AG04450 (cell line): Measurements from ENCODE around the gene FOSL1. TPM values are rescaled to one million over a fixed set of nuclear protein-coding genes. Genes with fewer than 3 reads are reported as not detected.

Experiments used
- CTCF ChIA-PET: fragments of 300-600, 350-600 bp; formaldehyde crosslinking; extraction: SDS; loops from one replicate; lab custom pipeline; 2022; ENCODE audit warnings: antibody characterized with exemption, inconsistent platforms; lab: Charles Lee
- POLR2A ChIA-PET: fragments of 350-600 bp; formaldehyde crosslinking; extraction: SDS; loops from one replicate; lab custom pipeline; 2021; ENCODE audit warnings: antibody characterized with exemption, inconsistent platforms; lab: Yijun Ruan, JAX
- DNase-seq: peaks from one replicate; pipeline ENCODE4 v3.0.0-alpha.2; 2011; ENCODE audit warnings: low read depth, low spot score
- H3K27ac ChIP-seq: one replicate; pipeline ENCODE4 v1.5.1; 2012; ENCODE audit warnings: low read depth, low read length, control low read depth
- H3K27me3 ChIP-seq: one replicate; pipeline ENCODE4 v1.6.0; 2012; ENCODE audit warnings: low read length; ENCODE audit not compliant: control insufficient read depth, insufficient read depth
- H3K4me3 ChIP-seq: 2 replicates; pipeline ENCODE4 v1.5.1; 2011; ENCODE audit warnings: mild to moderate bottlenecking, low read depth, low read length, control low read depth
- H3K9me3 ChIP-seq: 2 replicates; pipeline ENCODE4 v1.5.1; 2012; ENCODE audit warnings: low read length; ENCODE audit not compliant: control insufficient read depth, insufficient read depth
- CTCF ChIP-seq: IDR thresholded peaks from 2 replicates; pipeline ENCODE4 v1.5.1; 2011; ENCODE audit warnings: low read depth, low read length, control low read depth, inconsistent platforms
- polyA plus RNA-seq: library from polyadenylated mRNA; depleted of rRNA; stranded (reverse); fragments of >200 nt; gene quantifications from 2 replicates; pipeline ENCODE4 v1.2.3, GENCODE V29; 2011

The FOSL1 gene
- polyA plus RNA-seq, 1 experiment, result 7.9 TPM

- no peak for DNase-seq
- TF ChIP-seq CTCF, result no peak
- Histone ChIP-seq H3K27me3 (no peaks in the 10 kb centered on the region), H3K27ac (no peak overlapping the region), H3K9me3 (no peaks in the 10 kb centered on the region; the same call in 1 of the 2 replicates), H3K4me3 (peak overlapping the region; percentile 93)
- POLR2A ChIA-PET, result interaction anchor here (1.5 kb wide), 1 partner anchor 9 kb away, joined by 8 read pairs; no protein-coding TSS in a partner anchor
- CTCF ChIA-PET, result interaction anchor here (0.6 kb wide), 1 partner anchor 26 kb away, joined by 4 read pairs; the partner anchor contains the start of gene FIBP
Observed at GRCh38 chr11:65862191-65862735, 37.9 kb downstream of the FOSL1 start.

- Histone ChIP-seq H3K27ac (peak overlapping the region; percentile 99), H3K9me3 (no peaks in the 10 kb centered on the region; the same call in 1 of the 2 replicates), H3K27me3 (no peaks in the 10 kb centered on the region), H3K4me3 (peak overlapping the region; percentile 93)
- CTCF ChIA-PET, result interaction anchor here (0.6 to 3.0 kb wide), 4 partner anchors 9 to 127 kb away, joined by 3 to 37 read pairs (median 4); partner anchors contain the start of gene FIBP
- DNase-seq, result no peak
- no peak for TF ChIP-seq CTCF
- POLR2A ChIA-PET, result interaction anchor here (0.7 to 1.3 kb wide), 2 partner anchors 10 to 303 kb away, joined by 3 to 6 read pairs; no protein-coding TSS in a partner anchor
Observed at GRCh38 chr11:65861533-65862183, 38.5 kb downstream of the FOSL1 start.

- no peaks in the 10 kb centered on the region; the same call in 1 of the 2 replicates for H3K9me3 ChIP-seq
- POLR2A ChIA-PET, result interaction anchor here (0.7 to 1.9 kb wide), 4 partner anchors 9 to 302 kb away, joined by 3 to 10 read pairs (median 4); partner anchors contain the start of gene RNASEH2C
- peak overlapping the region; percentile 93 for H3K4me3 ChIP-seq
- H3K27ac ChIP-seq, result peak overlapping the region; percentile 99
- H3K27me3 ChIP-seq, result no peaks in the 10 kb centered on the region
- CTCF ChIA-PET, result interaction anchor here (1.0 to 3.1 kb wide), 4 partner anchors 8 to 127 kb away, joined by 3 to 37 read pairs (median 19); no protein-coding TSS in a partner anchor
- TF ChIP-seq CTCF, result no peak
- no peak for DNase-seq
Observed at GRCh38 chr11:65861165-65861505, 39.1 kb downstream of the FOSL1 start.

GRCh38 chr11:65860278-65861164 lies 39.7 kb downstream of the FOSL1 start, which contains the start of gene MUS81:
TSS of gene MUS81 (plus strand) at chr11:65860433. CDS start at chr11:65860754, 321 bp downstream.
- peak; percentile 81 for TF ChIP-seq CTCF
- CTCF ChIA-PET, result interaction anchor here (0.5 to 3.1 kb wide), 33 partner anchors 8 to 707 kb away, joined by 3 to 39 read pairs (median 4); partner anchors contain the start of genes BANF1, CCDC85B, FIBP and KAT5
- DNase-seq, result peak; percentile 94
- POLR2A ChIA-PET, result interaction anchor here (0.6 to 2.9 kb wide), 13 partner anchors 8 to 301 kb away, joined by 3 to 65 read pairs (median 6); partner anchors contain the start of genes CCDC85B, EFEMP2, FIBP and KAT5
- Histone ChIP-seq H3K27ac (peak within 1 kb of the TSS; percentile 99), H3K27me3 (no peaks in the 10 kb centered on the region), H3K4me3 (peak within 1 kb of the TSS; percentile 93), H3K9me3 (no peaks in the 10 kb centered on the region; the same call in 1 of the 2 replicates)
